Activated CD8-positive, alpha-beta T cell treated with anti-CD3 and anti-CD28 coated beads for 36 hours (primary cell): ENCODE results near the gene ABCG4. TPM values are rescaled to one million over a fixed set of nuclear protein-coding genes. Genes with fewer than 3 reads are reported as not detected.
"Not testable (repeated sequence)": the region's sequence is repeated elsewhere in the genome, so short reads cannot be mapped to it uniquely, and the experiment has no call there.

Experiments
- ATAC-seq: fragments of 200-7000 bp; cut with Tn5 transposase; one replicate; pipeline ENCODE4 v1.10.0; 2021; ENCODE audit warnings: mild to moderate bottlenecking, moderate library complexity
- CTCF ChIA-PET: fragments of 350-600 bp; sonication (Branson Sonifier 250); formaldehyde crosslinking; loops from one replicate; lab custom pipeline; 2021; ENCODE audit warnings: antibody characterized with exemption; lab: Charles Lee
- POLR2A ChIA-PET: fragments of 350-600 bp; sonication (Branson Sonifier 250); formaldehyde crosslinking; loops from one replicate; lab custom pipeline; 2021; ENCODE audit warnings: antibody characterized with exemption; lab: Charles Lee
- DNase-seq: peaks from one replicate; pipeline ENCODE4 v3.0.0-alpha.2; 2020
- H3K27ac Mint-ChIP-seq: one replicate; pipeline ENCODE4 v1.8.0; 2021; ENCODE audit warnings: mild to moderate bottlenecking, mixed read lengths
- H3K27me3 Mint-ChIP-seq: one replicate; pipeline ENCODE4 v1.8.0; 2021; ENCODE audit warnings: mixed read lengths
- H3K36me3 Mint-ChIP-seq: one replicate; pipeline ENCODE4 v1.8.0; 2021; ENCODE audit warnings: low read depth, mixed read lengths
- H3K4me1 Mint-ChIP-seq: one replicate; pipeline ENCODE4 v1.8.0; 2021; ENCODE audit warnings: low read depth, mixed read lengths
- H3K4me3 Mint-ChIP-seq: one replicate; pipeline ENCODE4 v1.8.0; 2021; ENCODE audit warnings: mild to moderate bottlenecking, moderate library complexity, mixed read lengths
- H3K9me3 Mint-ChIP-seq: one replicate; pipeline ENCODE4 v1.8.0; 2021; ENCODE audit warnings: mixed read lengths
- CTCF ChIP-seq: fragments of 200-600 bp; IDR thresholded peaks from one replicate; pipeline ENCODE4 v1.8.0; 2022; ENCODE audit warnings: antibody characterized with exemption, mild to moderate bottlenecking
- intact Hi-C: fragments of 100-400 bp; cut with micrococcal nuclease; formaldehyde crosslinking; loops from one replicate; pipeline ENCODE4 v1.10.0; 2022
- total RNA-seq, 2 experiments: library from RNA; stranded (reverse); gene quantifications; one replicate each; pipeline ENCODE4 v1.2.3, GENCODE V29; 2021

Gene ABCG4
- total RNA-seq, 2 experiments from 2014 or later, result not detected

GRCh38 chr11:119166368-119167076, 17.7 kb downstream of the ABCG4 start:
- ChIA-PET POLR2A (interaction anchor here (0.5 to 1.3 kb wide), 3 partner anchors 16 to 215 kb away, joined by 3 read pairs; partner anchors contain the start of gene USP2), CTCF (interaction anchor here (1.0 to 1.5 kb wide), 5 partner anchors 10 to 118 kb away, joined by 3 to 4 read pairs (median 3); partner anchors contain the start of gene HINFP)
- Mint-ChIP-seq H3K4me1 (peaks cover 9% of the 10 kb centered on the region), H3K36me3 (no peaks in the 10 kb centered on the region), H3K27me3 (no peaks in the 10 kb centered on the region), H3K27ac (no peak overlapping the region), H3K9me3 (no peaks in the 10 kb centered on the region), H3K4me3 (no peak overlapping the region)
- ATAC-seq (no peak), DNase-seq (no peak)
- intact Hi-C loops, result no loop called here
- TF ChIP-seq CTCF, result no peak

- H3K9me3 Mint-ChIP-seq, DNase-seq, intact Hi-C loops, H3K4me1 Mint-ChIP-seq, H3K27ac Mint-ChIP-seq, ATAC-seq, H3K36me3 Mint-ChIP-seq, H3K4me3 Mint-ChIP-seq, H3K27me3 Mint-ChIP-seq: not testable (repeated sequence)
- ChIA-PET POLR2A (interaction anchor here (0.5 to 1.3 kb wide), 3 partner anchors 15 to 214 kb away, joined by 3 read pairs; partner anchors contain the start of gene USP2), CTCF (interaction anchor here (0.8 to 1.5 kb wide), 6 partner anchors 9 to 117 kb away, joined by 3 to 4 read pairs (median 3); partner anchors contain the start of gene HINFP)
Observed at GRCh38 chr11:119167077-119167458, 18.2 kb downstream of the ABCG4 start.

- ATAC-seq (no peak), DNase-seq (peak; percentile 10)
- H3K9me3 Mint-ChIP-seq, result no peaks in the 10 kb centered on the region
- no peaks in the 10 kb centered on the region for H3K36me3 Mint-ChIP-seq
- ChIA-PET CTCF (interaction anchor here (0.8 to 1.5 kb wide), 5 partner anchors 8 to 116 kb away, joined by 3 to 4 read pairs (median 3); partner anchors contain the start of gene HINFP), POLR2A (interaction anchor here (1.9 kb wide), 1 partner anchor 38 kb away, joined by 9 read pairs; the partner anchor contains the start of gene CBL)
- no peak for TF ChIP-seq CTCF
- peaks cover 9% of the 10 kb centered on the region for H3K4me1 Mint-ChIP-seq
- H3K4me3 Mint-ChIP-seq, result peak overlapping the region; percentile 89
- H3K27ac Mint-ChIP-seq, result peak overlapping the region; percentile 57
- intact Hi-C loops, result no loop called here
- H3K27me3 Mint-ChIP-seq, result no peaks in the 10 kb centered on the region
Observed at GRCh38 chr11:119167933-119168332, 19.1 kb downstream of the ABCG4 start.

- DNase-seq (peak; percentile 91), ATAC-seq (peak; percentile 95)
- Mint-ChIP-seq H3K36me3 (no peaks in the 10 kb centered on the region), H3K4me1 (peaks cover 9% of the 10 kb centered on the region), H3K4me3 (peak within 1 kb of the TSS; percentile 89), H3K9me3 (no peaks in the 10 kb centered on the region), H3K27ac (peak within 1 kb of the TSS; percentile 92), H3K27me3 (no peaks in the 10 kb centered on the region)
- intact Hi-C loops, result no loop called here
- CTCF ChIA-PET, result interaction anchor here (0.7 to 2.7 kb wide), 36 partner anchors 9 to 306 kb away, joined by 3 to 35 read pairs (median 4); partner anchors contain the start of genes CBL and VPS11
- POLR2A ChIA-PET, result interaction anchor here (0.7 to 2.1 kb wide), 14 partner anchors 9 to 169 kb away, joined by 3 to 9 read pairs (median 4); partner anchors contain the start of gene CBL
- TF ChIP-seq CTCF, result peak; percentile 89
Observed at GRCh38 chr11:119168471-119169281, 19.8 kb downstream of the ABCG4 start, which contains the start of gene NLRX1. TSS of gene NLRX1 (plus strand) at chr11:119168725. CDS start at chr11:119171404, 2,679 bp downstream.

- DNase-seq (peak; percentile 66), ATAC-seq (peak; percentile 70)
- Mint-ChIP-seq H3K27ac (peak overlapping the region; percentile 92), H3K36me3 (no peaks in the 10 kb centered on the region), H3K9me3 (no peaks in the 10 kb centered on the region), H3K27me3 (no peaks in the 10 kb centered on the region), H3K4me1 (peaks cover 9% of the 10 kb centered on the region), H3K4me3 (peak overlapping the region; percentile 89)
- ChIA-PET POLR2A (interaction anchor here (0.5 to 2.1 kb wide), 15 partner anchors 9 to 1440 kb away, joined by 3 to 9 read pairs (median 4); partner anchors contain the start of gene CBL), CTCF (interaction anchor here (0.7 to 2.7 kb wide), 36 partner anchors 9 to 305 kb away, joined by 3 to 35 read pairs (median 4); partner anchors contain the start of genes CBL and VPS11)
- intact Hi-C loops, result no loop called here
- no peak for TF ChIP-seq CTCF
Observed at GRCh38 chr11:119169282-119169719, 20.4 kb downstream of the ABCG4 start.
